GM18951 (cell line): ENCODE data around the gene ELOVL4.

ENCODE experiments used
- POLR2A ChIP-seq: IDR thresholded peaks from 4 replicates; pipeline ENCODE4 v1.6.1; 2011; ENCODE audit warnings: mild to moderate bottlenecking; ENCODE audit not compliant: insufficient read length, insufficient read depth; ENCODE audit errors: extremely low read depth
- in situ Hi-C: fragments of 300-500 bp; cut with MboI; formaldehyde crosslinking; loops from one replicate; pipeline ENCODE4 v1.12.0; 2022; ENCODE audit warnings: low sequenced_read_pairs, mixed read lengths, inconsistent platforms; ENCODE audit not compliant: unreplicated experiment

ELOVL4 gene

GRCh38 chr6:79888587-79888986, 58.8 kb downstream of the ELOVL4 start:
- in situ Hi-C loops: no loop called here
- no peak for TF ChIP-seq POLR2A

- no peak for TF ChIP-seq POLR2A
- in situ Hi-C loops: no loop called here
These were observed 69.1 kb downstream of the ELOVL4 start for GRCh38 chr6:79878142-79878748.

- in situ Hi-C loops: no loop called here
- TF ChIP-seq POLR2A: no peak
These were observed 72.7 kb downstream of the ELOVL4 start for GRCh38 chr6:79874531-79875134.

GRCh38 chr6:79872986-79873385, 74.4 kb downstream of the ELOVL4 start:
- TF ChIP-seq POLR2A: no peak
- in situ Hi-C loops: no loop called here

- no peak for TF ChIP-seq POLR2A
- in situ Hi-C loops: no loop called here
These were observed 75.0 kb downstream of the ELOVL4 start for GRCh38 chr6:79872303-79872702.

GRCh38 chr6:79869600-79870084, 77.7 kb downstream of the ELOVL4 start:
- in situ Hi-C loops: no loop called here
- TF ChIP-seq POLR2A: no peak

GRCh38 chr6:79869184-79869583, 78.2 kb downstream of the ELOVL4 start:
- no peak for TF ChIP-seq POLR2A
- in situ Hi-C loops: no loop called here

GRCh38 chr6:79868098-79868722, 79.1 kb downstream of the ELOVL4 start:
- no peak for TF ChIP-seq POLR2A
- in situ Hi-C loops: no loop called here
